IPS-18c (cell line): Measurements from ENCODE around the gene BAZ2B.

ENCODE experiments used
- H3K4me3 ChIP-seq: 2 replicates; pipeline ENCODE4 v1.7.0; 2013; ENCODE audit warnings: low read depth, mild to moderate bottlenecking, low read length, moderate library complexity; ENCODE audit not compliant: insufficient read depth
- H3K9me3 ChIP-seq: one replicate; pipeline ENCODE4 v1.6.1; 2013; ENCODE audit warnings: mild to moderate bottlenecking, low read length, moderate library complexity; ENCODE audit not compliant: control insufficient read depth, insufficient read depth

The BAZ2B gene

GRCh38 chr2:159518321-159519005 is 97.9 kb downstream of the BAZ2B start:
- H3K9me3 ChIP-seq: no peaks in the 10 kb centered on the region
- H3K4me3 ChIP-seq: no peak overlapping the region

- no peak overlapping the region for H3K4me3 ChIP-seq
- no peaks in the 10 kb centered on the region for H3K9me3 ChIP-seq
These were observed 100.0 kb downstream of the BAZ2B start for GRCh38 chr2:159516241-159516758.

- no peak overlapping the region for H3K4me3 ChIP-seq
- H3K9me3 ChIP-seq: no peaks in the 10 kb centered on the region
These were observed 100.9 kb downstream of the BAZ2B start for GRCh38 chr2:159515441-159515840.

GRCh38 chr2:159513745-159514144 is 102.6 kb downstream of the BAZ2B start:
- no peak overlapping the region for H3K4me3 ChIP-seq
- H3K9me3 ChIP-seq: no peaks in the 10 kb centered on the region

- Histone ChIP-seq H3K9me3 (no peaks in the 10 kb centered on the region), H3K4me3 (no peak overlapping the region)
These were observed 108.2 kb downstream of the BAZ2B start for GRCh38 chr2:159508140-159508539.

GRCh38 chr2:159506764-159507440 is 109.4 kb downstream of the BAZ2B start:
- no peak overlapping the region for H3K4me3 ChIP-seq

GRCh38 chr2:159506202-159506601 is 110.1 kb downstream of the BAZ2B start:
- no peaks in the 10 kb centered on the region for H3K9me3 ChIP-seq
- H3K4me3 ChIP-seq: no peak overlapping the region

More at GRCh38 chr2:159506764-159507440, 109.4 kb downstream of the BAZ2B start:
- no peaks in the 10 kb centered on the region for H3K9me3 ChIP-seq

- Histone ChIP-seq H3K9me3 (no peaks in the 10 kb centered on the region), H3K4me3 (no peak overlapping the region)
These were observed 111.2 kb downstream of the BAZ2B start for GRCh38 chr2:159505196-159505595.

- Histone ChIP-seq H3K9me3 (peaks cover 2% of the 10 kb centered on the region), H3K4me3 (no peak overlapping the region)
These were observed 114.6 kb downstream of the BAZ2B start for GRCh38 chr2:159501743-159502142.

GRCh38 chr2:159497847-159498246 is 118.5 kb downstream of the BAZ2B start:
- Histone ChIP-seq H3K9me3 (peaks cover 2% of the 10 kb centered on the region), H3K4me3 (no peak overlapping the region)

- H3K9me3 ChIP-seq: peaks cover 2% of the 10 kb centered on the region
- H3K4me3 ChIP-seq: no peak overlapping the region
These were observed 119.1 kb downstream of the BAZ2B start for GRCh38 chr2:159497256-159497655.

GRCh38 chr2:159489476-159489875 is 126.9 kb downstream of the BAZ2B start:
- no peak overlapping the region for H3K4me3 ChIP-seq
- H3K9me3 ChIP-seq: no peaks in the 10 kb centered on the region

GRCh38 chr2:159484532-159484931 is 131.8 kb downstream of the BAZ2B start:
- no peaks in the 10 kb centered on the region for H3K9me3 ChIP-seq
- no peak overlapping the region for H3K4me3 ChIP-seq

GRCh38 chr2:159476329-159476728 is 140.0 kb downstream of the BAZ2B start:
- Histone ChIP-seq H3K4me3 (no peak overlapping the region), H3K9me3 (no peaks in the 10 kb centered on the region)

- H3K4me3 ChIP-seq: no peak overlapping the region
- H3K9me3 ChIP-seq: no peaks in the 10 kb centered on the region
These were observed 140.6 kb downstream of the BAZ2B start for GRCh38 chr2:159475793-159476192.

- Histone ChIP-seq H3K9me3 (no peaks in the 10 kb centered on the region), H3K4me3 (no peak overlapping the region)
These were observed 145.0 kb downstream of the BAZ2B start for GRCh38 chr2:159471340-159471739.

GRCh38 chr2:159468257-159468656 is 148.1 kb downstream of the BAZ2B start:
- H3K9me3 ChIP-seq: no peaks in the 10 kb centered on the region
- H3K4me3 ChIP-seq: no peak overlapping the region

- Histone ChIP-seq H3K4me3 (no peak overlapping the region), H3K9me3 (no peaks in the 10 kb centered on the region)
These were observed 153.4 kb downstream of the BAZ2B start for GRCh38 chr2:159462961-159463360.
